Dermis blood vessel endothelial cell (primary cell): ENCODE results near the gene ARID1B. TPM values are rescaled to one million over a fixed set of nuclear protein-coding genes. Genes with fewer than 3 reads are reported as not detected.

Experiments
- DNase-seq: peaks from one replicate; pipeline ENCODE4 v3.0.0; 2010
- total RNA-seq: library from RNA; depleted of rRNA; stranded (reverse); fragments of >200 nt; gene quantifications from 2 replicates; pipeline ENCODE4 v1.2.3, GENCODE V29; 2014

ARID1B gene
- total RNA-seq, 1 donor from 2014 or later = 37.8 TPM

DNA sequence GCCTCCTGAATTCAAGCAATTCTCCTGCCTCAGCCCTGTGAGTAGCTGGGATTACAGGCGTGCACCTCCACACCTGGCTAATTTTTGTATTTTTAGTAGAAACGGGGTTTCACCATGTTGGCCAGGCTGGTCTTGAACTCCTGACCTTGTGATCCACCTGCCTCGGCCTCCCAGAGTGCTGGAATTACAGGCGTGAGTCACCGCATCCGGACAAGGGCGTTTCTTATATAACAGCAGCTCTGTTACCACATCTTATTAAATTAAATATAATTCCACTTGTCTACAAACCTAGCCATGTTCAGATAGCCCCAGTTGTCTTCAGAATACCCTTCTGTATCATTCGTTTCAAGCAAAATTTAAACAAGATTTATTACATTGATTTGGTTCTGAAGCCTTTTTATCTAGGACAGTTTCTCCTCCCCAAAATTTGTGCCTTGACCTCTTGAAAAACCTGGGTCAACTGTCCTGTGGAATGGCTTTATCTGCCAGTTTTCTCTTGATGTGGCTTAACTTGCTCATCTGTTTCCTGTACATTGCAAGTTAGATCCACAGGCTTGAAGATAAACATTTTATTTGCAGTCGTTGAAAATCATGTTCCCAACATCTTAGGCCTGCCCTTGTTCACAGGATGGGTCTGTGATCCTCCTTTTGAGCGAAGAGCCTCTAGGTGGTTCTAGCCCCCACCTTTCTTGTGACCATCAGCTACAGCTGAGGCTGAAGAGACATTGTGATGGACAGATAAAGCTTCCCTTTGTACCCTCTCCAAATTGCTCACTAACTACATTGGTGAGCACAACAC lies 132.2 kb downstream of the ARID1B start:
- no peak for DNase-seq

DNA sequence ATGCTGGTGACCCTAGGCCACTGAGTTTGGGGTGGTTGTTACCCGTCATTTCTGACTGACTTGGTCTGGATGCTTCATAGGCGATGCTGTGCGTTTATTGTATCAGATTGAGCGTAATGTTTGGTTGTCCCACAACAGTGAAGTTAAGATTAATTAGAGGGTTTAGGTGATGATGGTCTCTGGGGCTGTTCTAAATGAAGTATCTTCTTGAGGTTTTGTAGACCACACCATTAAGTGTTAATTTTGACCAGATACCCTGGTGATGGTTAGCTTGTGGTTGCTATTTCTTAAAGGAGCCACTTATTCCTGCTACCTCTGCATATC lies 132.8 kb downstream of the ARID1B start:
- no peak for DNase-seq

GRCh38 chr6:156910938-156911337 lies 133.8 kb downstream of the ARID1B start:
- no peak for DNase-seq

DNA sequence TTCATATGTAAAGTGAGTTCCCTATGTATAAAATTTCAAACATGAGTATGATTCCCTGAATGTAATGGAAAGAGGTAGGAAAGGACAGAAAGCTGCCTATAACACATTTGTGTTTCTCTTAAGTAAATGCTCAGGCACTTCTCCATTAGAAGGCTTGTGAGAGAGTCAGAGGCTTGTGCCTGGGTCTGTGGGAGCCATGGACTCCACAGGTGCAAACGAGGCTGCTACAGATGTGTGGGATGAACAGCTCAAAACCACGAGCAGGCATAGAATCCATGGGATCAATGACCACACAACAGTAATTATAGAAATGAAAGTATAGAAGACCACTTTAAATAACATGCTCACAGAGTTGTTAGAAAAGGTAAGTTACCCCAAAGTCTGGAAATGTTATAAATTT lies 134.4 kb downstream of the ARID1B start:
- DNase-seq = no peak

DNA sequence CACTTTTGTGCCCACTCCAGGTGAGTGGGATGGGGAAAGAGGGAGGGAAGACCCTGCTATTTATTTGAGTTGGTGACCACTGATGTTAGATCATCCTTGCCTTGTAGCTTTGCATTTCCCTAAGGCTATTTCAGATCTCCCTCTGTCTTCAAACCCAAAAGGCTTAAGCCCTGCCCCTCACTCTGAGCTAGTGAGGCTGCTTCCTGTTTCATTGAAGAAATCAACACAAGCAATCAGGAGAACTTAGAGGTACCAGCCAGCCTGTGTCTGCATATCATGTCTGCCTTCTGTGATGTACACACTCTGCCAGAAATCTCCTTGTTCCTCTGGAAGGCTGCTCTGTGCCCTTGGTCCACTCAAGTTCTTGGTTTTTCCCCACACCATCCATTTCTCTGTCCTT lies 135.3 kb downstream of the ARID1B start:
- no peak for DNase-seq

GRCh38 chr6:156914181-156914580 lies 137.0 kb downstream of the ARID1B start:
- DNase-seq = no peak

DNA sequence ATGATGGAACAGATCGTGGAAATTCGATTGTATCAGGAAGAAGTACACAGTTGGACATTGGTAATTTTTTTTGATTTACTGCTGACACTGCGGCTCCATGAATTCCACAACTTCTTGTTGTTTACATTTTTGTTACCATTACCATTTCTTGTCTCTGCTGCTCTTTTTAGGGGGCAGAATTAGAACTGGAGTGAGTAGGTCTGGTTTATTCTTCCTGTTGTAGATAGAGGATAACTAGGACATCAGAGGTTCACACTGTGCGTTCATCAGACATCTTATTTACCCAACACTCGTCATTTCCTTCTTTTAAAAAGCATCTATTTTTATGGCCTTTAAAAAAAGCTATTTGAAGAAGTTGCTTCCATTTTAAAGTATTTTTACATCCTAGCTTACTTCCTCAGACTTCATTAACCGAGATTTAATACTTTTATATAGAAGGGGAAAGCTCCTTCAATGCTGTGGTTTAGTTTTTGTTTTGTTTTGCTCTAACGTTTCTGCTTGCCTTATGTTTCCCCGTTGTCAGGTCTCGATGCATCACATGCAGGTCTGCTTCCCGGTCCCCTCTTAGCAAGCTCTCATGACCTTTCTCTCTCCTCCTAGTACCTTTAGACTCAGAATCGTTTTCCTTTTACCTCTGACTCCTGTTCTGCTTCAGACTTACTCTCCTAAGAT lies 139.1 kb downstream of the ARID1B start:
- no peak for DNase-seq

GRCh38 chr6:156917213-156917612 lies 140.0 kb downstream of the ARID1B start:
- DNase-seq = no peak

DNA sequence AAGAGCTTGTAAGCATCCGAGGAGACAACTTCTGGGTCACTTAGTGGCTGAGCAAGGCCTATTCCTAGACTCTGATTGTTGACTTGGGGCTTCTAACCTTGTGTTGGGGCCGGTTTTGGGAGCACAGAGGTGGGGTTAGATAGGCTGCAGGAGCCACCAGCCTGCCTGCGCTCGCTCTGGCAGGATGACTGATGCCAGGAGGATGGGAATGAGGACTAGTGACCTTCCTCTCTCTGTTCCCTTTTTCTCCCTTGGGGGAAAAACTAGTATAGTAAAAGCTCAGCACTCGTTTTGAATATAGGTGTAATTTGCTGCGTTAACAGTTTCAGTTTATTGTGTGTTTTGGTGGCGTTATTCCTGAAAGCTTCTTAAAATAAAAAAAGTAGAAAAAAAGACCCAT lies 141.5 kb downstream of the ARID1B start:
- DNase-seq = no peak

DNA sequence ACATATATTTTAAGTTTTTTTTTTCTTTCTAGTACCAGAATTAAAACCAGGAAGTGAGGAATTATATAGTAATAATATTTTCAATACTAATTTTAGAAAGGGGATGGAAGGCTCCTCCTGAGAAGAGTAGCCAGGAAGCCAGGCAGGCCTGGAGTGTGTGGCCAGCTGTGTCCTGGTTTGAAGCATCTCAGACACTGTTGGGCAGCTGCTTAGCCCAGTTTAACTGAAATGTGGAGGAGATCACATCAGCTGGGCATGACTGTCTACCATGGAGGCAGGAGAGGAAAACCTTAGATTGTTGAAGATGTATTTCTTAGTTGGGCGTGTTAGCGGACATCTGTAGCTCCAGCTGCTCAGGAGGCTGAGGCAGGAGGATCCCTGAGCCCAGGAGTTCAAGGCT lies 142.2 kb downstream of the ARID1B start:
- peak; percentile 28 for DNase-seq

DNA sequence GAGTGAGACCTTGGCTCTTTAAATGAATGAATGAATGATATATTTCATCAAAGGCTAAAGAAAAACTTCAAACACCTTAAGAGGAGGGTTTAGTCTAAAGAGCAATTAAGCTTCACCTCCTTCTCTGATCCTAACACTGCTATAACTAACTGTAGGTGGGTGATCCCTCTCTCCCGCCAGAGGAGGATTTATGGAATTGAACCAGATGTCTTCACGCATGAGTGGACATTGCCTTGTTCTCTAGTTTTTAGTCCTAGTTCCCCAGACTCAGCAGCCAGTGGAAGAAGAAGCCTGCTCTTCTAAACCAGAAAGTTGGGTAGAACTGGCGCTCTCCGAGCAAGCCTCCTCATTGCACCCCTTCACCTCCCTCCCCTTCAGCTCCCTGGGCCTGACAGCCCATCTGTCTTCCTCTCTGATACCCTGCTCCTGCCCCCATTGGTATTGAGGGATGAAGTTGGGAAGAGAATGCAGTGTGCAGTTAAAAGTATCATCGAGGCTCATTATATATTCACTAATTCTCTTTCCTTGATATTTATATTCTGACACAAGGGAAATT lies 142.7 kb downstream of the ARID1B start:
- DNase-seq = no peak

GRCh38 chr6:156924246-156924645 lies 147.1 kb downstream of the ARID1B start:
- no peak for DNase-seq

GRCh38 chr6:156925026-156925425 lies 147.8 kb downstream of the ARID1B start:
- no peak for DNase-seq

DNA sequence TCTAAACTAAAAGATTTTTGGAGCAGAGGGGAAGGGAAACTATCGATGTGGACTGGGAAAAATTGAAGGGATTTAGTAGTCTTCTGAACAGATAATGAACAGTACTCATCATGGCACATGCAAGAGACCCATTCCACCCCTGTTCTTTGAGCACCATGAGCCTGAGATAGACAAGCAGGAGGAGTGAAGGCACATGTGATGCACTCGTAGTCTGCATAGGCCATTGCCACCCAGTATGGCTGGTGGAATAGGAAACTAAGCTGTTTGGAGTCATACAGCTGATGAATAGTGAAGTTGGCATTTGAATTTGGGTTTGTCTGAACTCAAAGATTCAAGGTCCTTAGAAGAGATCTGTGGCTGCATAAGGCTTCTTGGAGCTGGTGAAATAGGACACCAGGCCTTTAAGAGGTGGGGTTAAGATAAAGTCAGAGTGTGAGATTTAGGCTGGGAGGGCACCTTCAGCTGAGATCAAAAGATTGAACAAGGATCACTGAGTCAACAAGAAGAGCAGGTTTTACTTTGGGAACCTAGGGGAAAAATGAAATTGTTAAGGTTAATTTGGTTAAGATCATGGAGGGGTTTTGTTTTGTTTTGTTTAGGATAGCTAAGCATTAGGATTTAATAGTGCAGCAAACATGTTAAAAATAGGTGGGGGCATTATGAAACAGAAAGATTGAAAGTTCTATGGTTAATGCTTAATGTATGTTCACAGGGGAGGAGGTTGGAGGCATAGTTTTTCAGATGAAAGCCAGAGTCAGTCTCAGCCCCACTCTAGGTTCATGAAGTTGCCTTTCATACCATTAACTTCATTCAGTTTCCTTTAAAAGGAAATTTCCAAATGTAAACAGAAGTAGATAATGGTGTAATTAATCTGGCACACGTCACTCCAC lies 148.8 kb downstream of the ARID1B start:
- DNase-seq = no peak

DNA sequence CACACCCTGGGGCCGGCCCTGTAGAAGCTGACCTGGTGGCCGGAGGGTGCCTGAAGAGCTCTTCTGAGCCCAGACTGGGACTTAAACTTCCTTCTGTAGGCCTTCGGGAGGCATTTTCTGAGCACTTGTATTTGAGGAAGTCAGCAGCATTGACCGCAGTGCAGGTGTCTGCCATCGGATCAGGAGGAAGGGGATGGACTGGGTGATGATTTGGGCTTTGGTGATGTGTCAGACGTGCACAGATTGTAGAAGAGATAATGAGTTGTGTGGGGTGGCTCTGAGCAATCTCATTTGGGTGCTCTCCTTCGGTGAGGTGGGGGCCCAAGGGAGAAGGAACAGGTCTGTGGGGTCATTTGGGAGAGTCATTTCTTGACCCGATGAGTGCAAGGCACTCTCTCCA lies 150.9 kb downstream of the ARID1B start:
- DNase-seq = no peak

GRCh38 chr6:156928972-156929371 lies 151.8 kb downstream of the ARID1B start:
- no peak for DNase-seq

DNA sequence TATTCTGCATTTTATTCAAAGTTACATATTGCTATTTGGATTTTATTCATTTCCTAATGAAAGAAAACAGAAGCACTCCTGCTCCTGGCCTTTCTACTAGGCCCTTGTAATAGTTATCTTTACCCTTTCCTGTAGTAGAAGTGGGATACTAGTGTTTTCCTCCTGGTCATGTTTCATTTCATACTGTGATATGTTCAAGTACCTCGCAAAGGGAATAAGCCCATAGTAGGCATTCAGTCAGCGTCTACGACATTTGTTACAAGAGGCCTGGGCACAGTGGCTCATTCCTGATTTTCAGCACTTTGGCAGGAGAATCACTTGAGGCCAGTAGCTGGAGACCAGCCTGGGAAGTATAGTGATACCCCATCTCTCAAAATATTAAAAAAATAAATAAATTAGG lies 154.1 kb downstream of the ARID1B start:
- no peak for DNase-seq

DNA sequence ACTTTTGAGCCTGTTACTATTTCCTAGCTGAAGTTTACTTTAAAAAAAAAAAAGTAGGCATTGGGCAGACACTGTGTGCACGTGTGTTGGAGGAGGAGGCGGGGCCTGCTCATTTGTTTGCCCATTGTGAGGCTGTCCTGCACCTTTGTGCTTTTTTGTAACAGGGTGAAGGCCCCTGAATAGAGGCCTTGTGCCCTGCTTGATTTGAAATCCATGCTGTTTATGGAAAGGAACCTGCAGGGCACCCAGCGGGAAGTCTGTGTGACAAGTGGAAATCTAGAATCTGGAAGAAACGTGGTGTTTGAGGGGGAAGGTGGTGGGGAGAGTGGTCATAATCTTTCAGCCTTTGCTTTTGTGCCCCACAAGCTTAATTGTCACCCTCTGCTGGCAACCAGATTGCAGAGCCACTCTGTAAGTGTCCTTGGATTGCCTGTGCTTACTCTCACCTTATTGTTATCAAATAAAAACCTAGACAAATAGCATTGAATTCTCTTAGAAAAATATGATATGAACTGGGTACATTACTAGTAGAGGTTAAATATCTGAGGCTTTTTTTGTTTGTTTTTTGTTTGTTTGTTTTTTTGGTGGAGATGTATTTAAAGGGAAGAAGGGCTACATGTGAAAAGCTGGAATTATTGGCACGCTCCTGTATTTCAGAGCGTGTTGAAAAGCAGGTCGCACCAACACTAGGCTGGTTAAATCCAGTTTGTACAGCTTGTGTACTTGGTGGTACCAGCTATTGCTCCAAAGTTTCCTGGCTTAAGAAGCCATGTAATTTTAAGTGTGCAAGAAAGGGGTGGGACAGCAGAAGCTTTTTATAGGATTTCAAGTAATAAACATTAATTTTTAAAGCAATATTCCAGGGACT lies 156.3 kb downstream of the ARID1B start:
- no peak for DNase-seq

DNA sequence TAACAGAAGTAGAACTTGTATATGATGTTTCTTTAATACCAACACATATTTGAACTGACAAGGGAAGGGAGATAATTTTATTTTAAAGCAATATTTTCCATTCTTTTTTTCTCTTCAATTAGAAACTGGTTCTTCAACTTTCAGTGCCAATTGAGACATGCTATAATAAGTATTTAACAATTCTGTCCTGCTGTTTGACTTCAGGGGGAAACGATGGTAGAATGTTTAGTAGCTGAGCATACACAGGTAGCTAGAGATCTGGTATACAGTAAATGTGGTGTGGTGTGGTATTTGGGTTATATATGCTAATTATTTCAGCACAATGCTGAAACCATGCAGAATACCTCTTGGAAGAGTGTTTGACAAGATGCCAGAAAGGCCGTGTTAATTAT lies 156.9 kb downstream of the ARID1B start:
- DNase-seq = no peak

DNA sequence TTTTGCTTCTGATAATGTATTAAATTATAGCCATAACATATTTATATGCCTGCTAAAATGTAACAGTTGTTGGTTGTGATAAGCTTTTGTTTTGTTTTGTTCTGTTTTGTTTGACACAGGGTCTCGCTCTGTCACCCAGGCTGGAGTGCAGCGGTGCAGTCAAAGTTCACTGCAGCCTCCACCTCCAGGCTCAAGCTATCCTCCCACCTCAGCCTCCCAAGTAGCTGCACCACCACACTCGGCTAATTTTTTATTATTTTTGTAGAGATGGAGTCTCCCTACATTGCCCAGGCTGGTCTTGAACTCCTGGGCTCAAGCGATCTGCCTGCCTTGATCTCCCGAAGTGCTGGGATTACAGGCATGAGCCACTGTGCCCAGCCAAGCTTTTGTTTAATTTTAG lies 157.8 kb downstream of the ARID1B start:
- no peak for DNase-seq

GRCh38 chr6:156938143-156938542 lies 161.0 kb downstream of the ARID1B start:
- DNase-seq = no peak

GRCh38 chr6:156940221-156940620 lies 163.0 kb downstream of the ARID1B start:
- DNase-seq = no peak
